Activated CD4-positive, CD25-positive, alpha-beta regulatory T cell treated with anti-CD3 and anti-CD28 coated beads, Interleukin-2, amount 50 U/mL, for 24 hours (primary cell): ENCODE data around the gene BHLHE40.

Experiments
- ATAC-seq, 2 donors: fragments of 150-1000 bp; cut with Tn5 transposase; one replicate each; pipeline ENCODE4 v1.10.0; 2021; ENCODE audit warnings: mild to moderate bottlenecking in 1 of 2, moderate library complexity in 1 of 2

Gene BHLHE40

GRCh38 chr3:5002871-5003247 is 23.6 kb downstream of the BHLHE40 start:
- ATAC-seq, result no peak

GRCh38 chr3:5004319-5005152 is 25.3 kb downstream of the BHLHE40 start:
- ATAC-seq, result no peak

- ATAC-seq, result no peak
Observed at GRCh38 chr3:5005367-5005766, 26.1 kb downstream of the BHLHE40 start.

- ATAC-seq, result peak; percentile 80 to 82
Observed at GRCh38 chr3:5006755-5007202, 27.5 kb downstream of the BHLHE40 start.

GRCh38 chr3:5007873-5008272 is 28.6 kb downstream of the BHLHE40 start:
- ATAC-seq, result no peak

GRCh38 chr3:5009506-5010109 is 30.4 kb downstream of the BHLHE40 start:
- no peak for ATAC-seq

- no peak for ATAC-seq
Observed at GRCh38 chr3:5010140-5010539, 30.9 kb downstream of the BHLHE40 start.

- no peak for ATAC-seq
Observed at GRCh38 chr3:5010706-5011554, 31.7 kb downstream of the BHLHE40 start.

GRCh38 chr3:5011555-5012256 is 32.5 kb downstream of the BHLHE40 start:
- peak; percentile 39 to 52 for ATAC-seq

GRCh38 chr3:5012367-5012766 is 33.1 kb downstream of the BHLHE40 start:
- ATAC-seq, result no peak

- ATAC-seq, result no peak
Observed at GRCh38 chr3:5013021-5013906, 34.0 kb downstream of the BHLHE40 start.

- no peak for ATAC-seq
Observed at GRCh38 chr3:5014391-5014790, 35.2 kb downstream of the BHLHE40 start.

- ATAC-seq, result no peak
Observed at GRCh38 chr3:5015056-5015455, 35.8 kb downstream of the BHLHE40 start.

- peak; percentile 39 to 65 for ATAC-seq
Observed at GRCh38 chr3:5016211-5017161, 37.2 kb downstream of the BHLHE40 start.

- ATAC-seq, result no peak
Observed at GRCh38 chr3:5017925-5018531, 38.8 kb downstream of the BHLHE40 start.

GRCh38 chr3:5019411-5020241 is 40.4 kb downstream of the BHLHE40 start:
- peak; percentile 19 to 26 for ATAC-seq

- no peak for ATAC-seq
Observed at GRCh38 chr3:5020242-5020722, 41.0 kb downstream of the BHLHE40 start.
